Ovary (tissue), 3 donors: Measurements from ENCODE around the gene MTAP.

ENCODE experiments used
- CTCF ChIP-seq, 3 donors: fragments of 450-650 bp in 2 of 3; fragments of 200-600 bp in 1 of 3; IDR thresholded peaks; one replicate each; pipeline versions ENCODE4 v1.5.1 to v1.8.0; 2016 to 2022; ENCODE audit warnings: antibody characterized with exemption in 3 of 3, mild to moderate bottlenecking in 1 of 3
- POLR2A ChIP-seq: fragments of 450-650 bp; IDR thresholded peaks from one replicate; pipeline ENCODE4 v1.6.1; 2017; ENCODE audit warnings: antibody characterized with exemption, mild to moderate bottlenecking, moderate library complexity
- donor health status: DM: no; HTN: no; CAD: no.

GRCh38 chr9:21866302-21866701 is 63.9 kb downstream of the MTAP start:
- TF ChIP-seq CTCF (IDR thresholded peaks at IDR 0.05): no peak
- no peak for TF ChIP-seq POLR2A
